HG03342 (cell line): ENCODE measurements around the gene DRC3.
A peak's percentile ranks its signal among the peaks of the same experiment; 100 is the strongest.

Experiments
- ATAC-seq: cut with Tn5 transposase; IDR thresholded peaks from one replicate; pipeline ENCODE4 v1.9.1; 2021; ENCODE audit warnings: mild to moderate bottlenecking, moderate library complexity; ENCODE audit not compliant: unreplicated experiment

Gene DRC3

DNA sequence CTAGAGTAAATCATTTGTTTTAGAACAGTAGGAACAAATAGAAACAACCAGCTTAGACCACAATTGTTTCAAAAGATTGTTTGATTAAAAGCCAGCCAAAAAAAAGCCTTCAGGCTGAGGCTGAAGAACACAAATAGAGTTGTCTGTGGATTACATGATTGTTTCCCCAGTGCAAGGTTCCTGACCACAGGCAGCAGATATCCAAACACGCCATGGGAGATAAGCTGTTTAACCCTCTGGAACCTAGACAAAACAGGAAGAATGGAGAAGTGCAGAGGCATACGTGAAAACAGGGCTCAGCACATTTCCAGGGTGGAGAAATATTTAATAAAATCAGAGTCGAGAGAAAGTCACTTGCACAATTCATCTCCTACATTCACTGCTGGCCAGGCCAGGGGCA, 45.3 kb downstream of the DRC3 start:
- no peak for ATAC-seq

DNA sequence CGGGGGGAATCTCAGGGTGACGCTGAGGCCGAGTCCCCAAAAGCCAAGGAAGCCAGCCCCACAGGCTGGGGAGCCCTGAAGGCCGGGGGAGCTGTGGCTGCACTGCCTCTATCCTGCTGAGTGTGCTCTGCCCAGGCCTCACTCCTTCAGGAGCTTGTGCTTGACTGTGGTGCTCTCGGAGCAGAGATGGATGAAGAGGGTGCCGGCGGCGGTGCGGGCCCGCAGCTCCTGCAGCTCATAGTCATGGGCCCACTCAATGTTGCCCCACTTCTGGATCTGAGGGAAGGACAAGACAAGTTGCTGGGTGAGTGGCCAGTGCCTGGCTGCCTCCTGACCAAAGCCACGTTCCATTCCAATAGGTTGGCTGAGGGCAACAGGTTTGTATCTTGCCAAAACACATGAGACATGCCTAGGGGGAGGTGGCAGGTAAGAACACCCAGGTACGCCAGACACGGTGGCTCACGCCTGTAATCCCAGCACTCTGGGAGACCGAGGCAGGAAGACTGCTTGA, 45.8 kb downstream of the DRC3 start:
- no peak for ATAC-seq

DNA sequence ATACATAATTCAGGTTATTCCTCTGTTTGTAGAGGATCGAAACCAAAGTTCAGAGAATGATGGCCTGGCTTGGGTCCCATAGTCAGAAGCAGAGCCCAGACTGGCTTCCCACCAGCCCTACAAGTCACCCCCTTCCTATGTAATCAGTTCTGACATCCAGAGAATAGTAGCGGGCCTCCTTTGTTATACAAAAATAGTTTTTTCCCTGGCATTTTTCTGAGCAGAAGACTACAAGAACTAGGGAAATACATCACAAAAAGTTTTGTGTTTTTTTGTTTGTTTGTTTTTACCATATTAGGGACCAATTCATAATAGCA, 47.1 kb downstream of the DRC3 start:
- no peak for ATAC-seq

DNA sequence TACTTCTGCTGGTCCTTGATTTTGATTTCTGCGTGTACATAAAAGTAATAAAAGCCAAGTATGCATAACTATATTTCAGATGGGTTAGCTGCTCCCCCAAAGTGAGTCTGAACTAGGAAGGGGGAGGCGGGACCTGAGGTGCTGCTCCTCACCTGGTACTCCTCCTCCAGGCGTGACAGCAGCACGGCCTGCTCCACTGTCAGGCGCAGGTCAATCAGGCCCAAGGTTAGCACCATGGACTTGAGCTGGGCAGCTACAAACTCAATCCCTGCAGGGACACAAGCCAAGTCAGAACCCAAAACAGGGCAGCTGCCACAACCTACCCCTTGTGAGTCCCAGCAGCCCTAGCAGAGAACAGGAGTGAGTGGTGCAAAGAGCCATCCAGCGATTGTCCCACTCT, 48.3 kb downstream of the DRC3 start:
- ATAC-seq = no peak

DNA sequence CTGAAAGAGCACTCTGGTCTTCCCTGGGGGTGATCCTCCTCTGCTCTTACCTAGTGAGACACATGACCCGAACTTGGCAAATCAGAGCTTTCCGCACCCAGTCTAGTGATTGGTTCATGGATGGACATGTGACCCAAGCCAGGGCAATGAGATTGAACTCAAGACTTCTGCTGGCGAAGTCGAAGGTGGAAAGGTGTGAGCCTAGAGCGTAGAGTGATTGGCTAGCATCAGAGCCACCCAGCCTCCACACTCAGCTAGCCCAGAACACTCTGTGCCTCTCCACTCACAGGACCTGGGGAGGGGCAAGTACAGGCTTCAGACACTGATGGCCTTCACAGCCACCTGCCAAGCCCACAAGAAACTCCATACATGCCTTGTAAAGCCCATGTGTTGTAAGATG, 48.7 kb downstream of the DRC3 start:
- no peak for ATAC-seq

DNA sequence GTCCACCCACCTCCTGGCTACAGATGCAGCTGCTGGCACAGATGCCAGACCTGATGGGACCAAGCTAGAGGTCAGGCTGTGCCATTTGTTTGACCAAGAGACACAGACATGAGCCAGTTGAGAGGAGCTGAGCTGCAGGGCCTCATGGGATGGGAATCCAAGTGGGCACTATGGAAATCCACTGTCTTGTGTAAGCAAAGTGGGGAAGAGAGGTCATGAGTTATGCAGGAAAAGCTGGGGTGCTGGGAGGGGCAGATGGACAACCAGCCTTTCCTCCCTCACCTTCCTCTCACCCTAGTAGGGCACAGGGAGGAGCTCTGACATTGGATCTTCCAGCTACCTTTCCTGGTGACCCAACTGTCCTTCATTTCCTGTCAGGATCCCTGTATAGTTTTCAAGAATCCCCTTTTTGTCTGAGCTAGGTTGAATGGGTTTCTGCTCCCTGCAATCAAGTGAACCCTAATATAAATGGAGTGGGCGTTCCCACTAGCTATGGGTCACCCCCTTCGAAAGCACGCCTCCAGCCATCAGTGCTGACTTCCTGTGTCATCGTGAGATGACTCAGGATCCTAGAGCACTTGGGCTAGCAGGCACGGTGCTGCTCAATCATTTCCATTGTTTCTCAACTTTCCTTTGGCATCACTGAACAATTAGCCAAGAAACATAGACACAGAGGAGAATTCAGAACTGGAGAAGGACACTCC, 52.7 kb downstream of the DRC3 start:
- peak; percentile 86 for ATAC-seq

DNA sequence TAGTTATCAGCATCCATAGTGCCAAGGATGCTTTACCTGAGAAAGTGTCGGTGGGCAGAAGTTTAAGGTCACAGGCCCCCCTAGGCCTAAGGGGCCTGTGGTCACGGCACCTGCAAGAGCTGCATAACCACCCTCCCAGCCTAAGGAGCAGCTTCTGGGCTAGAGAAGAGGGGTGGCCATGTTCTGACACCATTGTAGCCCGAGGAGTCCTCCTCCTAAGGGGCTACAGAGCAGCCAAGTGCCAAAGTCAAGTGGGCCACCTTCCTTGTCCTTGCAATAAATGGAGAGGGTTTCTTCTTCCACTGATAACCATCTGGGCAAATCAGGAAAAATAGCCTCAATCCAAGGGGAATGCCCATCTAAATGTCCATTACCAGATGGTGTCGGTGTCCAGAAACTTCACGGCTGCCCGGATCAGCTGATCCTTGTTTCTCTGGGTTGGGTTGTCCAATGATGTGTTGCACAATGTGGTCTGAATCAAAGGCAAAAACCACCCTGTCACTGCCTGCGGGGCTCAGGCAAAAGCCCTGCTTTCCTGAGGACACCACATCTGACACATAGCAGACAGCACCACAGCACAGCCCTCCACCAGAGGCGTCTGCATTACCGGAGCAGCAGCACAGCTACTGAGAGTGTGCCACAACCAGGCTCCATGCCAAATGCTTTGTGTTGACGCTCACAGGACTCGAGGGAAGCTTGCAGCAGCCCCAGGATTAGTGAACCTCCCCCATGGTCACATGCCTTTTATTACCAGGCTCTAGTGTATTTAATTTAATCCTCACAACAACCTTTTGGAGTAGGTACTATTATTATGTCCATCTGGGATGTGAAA, 53.5 kb downstream of the DRC3 start:
- peak; percentile 10 for ATAC-seq

DNA sequence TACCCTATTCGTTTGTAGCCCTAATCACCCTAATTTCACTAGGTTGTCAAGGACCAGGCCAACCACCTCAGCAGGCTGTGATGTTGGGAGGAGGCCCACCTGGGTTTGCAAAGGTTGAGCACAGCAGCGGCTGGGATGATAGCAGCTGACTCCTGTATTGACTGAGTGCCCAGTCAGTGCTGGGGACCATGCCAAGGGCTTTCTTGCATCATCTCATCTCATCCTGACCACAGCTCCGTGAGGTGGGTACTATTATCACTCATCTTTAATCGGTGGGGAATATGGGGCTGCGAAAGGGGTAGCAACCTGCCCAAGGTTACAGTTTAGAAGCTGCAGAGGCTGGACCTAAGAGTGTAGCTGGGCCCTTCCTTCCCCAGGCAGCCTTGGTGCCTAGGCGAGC, 54.6 kb downstream of the DRC3 start:
- ATAC-seq = no peak

DNA sequence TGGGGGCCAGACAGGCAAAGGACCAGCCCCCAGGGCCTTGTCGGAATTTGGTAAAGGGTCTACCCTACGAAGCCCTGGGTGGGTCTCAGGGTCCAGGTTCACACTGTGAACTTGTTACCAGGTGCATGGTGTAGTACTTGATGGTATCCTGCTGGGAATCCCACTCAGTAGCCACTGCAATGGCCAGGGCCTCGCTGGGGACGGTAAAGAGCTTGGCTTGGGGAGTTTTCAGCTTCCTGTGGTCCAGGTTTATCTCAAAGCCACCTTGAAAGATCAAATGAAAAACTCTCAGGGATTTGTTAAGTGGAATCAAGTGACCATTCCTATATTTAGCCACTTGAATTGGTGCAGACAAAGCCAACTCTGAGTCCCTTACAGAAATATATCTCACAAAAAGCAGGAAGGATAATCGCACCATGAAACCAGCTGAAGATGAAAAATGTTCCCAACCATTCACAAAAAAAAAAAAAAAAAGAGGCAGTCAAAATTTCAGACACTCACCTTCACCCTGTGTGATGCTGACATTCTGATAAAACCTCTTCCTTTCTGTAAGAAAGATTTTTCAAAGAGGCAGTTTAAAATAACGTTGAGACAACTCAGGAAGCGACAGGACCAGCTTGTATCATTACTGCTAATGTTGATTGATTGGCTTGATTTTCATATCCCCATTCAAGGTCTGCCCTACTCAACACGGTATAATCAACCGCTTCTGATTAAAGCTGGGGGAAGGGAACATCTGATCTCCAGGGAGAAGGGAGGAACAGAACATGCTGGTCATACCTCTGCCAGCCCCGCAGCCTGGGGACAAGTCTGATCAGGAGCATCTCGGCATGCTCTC, 55.7 kb downstream of the DRC3 start:
- ATAC-seq = no peak

DNA sequence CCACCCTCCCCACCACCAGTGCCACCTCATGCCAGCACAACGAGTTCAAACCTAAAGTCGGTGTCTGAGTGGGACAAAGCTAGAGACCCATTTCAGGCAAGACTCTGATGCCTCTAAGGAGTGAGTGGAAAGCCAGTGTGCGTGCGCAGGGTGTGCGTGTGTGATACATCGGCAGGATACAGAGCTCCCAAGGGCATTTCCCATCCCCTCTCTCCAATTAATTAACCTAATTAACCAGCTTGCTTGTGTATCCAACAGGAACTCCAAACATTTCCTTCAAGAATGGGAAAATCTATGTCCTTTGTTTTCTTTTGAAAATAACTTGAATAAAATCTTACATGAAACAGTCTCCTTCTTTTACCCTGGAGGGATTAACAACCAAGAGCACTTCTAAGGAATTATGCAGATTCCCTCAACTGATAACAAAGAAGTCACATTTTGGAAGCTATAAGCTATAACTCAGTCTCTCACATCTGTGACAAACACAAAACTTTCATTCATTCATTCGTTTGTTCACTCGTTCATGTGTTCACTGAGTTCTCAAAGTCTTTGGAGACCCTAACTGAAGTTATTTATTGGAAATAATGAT, 56.4 kb downstream of the DRC3 start:
- ATAC-seq = no peak

DNA sequence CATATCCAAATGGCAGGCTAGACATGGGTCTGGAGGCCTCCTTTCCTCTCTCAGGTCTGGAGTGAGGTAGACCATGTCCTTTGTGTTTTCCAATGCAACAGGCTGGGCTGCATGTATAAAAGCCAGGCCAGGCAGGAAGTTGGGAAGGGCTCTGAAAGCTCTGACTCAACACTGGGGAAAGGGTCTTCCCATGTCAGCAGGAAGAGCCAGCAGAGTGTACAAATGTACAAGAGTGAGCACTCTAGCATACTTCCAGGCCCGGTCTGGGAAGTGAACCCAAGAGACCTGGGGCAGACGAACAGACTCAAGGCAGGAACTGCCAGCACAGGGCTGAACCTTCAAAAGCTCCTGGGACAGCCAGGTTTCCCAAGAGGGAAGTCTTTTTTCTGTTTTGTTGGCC, 59.3 kb downstream of the DRC3 start:
- ATAC-seq = no peak

DNA sequence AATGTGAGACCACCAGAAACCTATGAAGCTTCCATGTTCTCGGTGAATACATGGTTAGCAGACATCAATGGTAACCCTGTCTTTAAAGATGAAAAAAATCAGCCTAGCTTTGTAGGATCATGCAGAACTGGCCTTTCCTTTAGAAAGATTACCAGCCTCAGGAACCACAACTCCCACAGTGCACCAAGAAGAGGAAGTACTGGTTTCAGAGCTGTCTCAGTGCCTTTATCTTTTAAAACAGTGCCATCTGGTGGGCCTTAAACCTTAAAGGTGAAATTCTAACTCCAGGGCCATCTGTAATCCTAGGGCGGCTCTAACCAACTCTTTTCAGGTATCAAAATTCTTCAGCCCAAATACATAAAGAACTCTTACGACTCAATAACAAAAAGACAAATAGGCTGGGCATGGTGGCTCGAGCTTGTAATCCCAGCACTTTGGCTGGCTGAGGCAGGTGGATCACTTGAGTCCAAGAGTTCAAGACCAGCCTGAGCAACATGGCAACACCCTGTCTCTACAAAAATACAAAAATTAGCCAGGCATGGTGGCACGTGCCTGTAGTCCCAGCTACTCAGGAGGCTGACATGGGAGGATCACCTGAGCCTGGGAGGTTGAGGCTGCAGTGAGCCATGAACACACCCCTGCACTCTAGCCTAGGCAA, 60.9 kb downstream of the DRC3 start:
- no peak for ATAC-seq

DNA sequence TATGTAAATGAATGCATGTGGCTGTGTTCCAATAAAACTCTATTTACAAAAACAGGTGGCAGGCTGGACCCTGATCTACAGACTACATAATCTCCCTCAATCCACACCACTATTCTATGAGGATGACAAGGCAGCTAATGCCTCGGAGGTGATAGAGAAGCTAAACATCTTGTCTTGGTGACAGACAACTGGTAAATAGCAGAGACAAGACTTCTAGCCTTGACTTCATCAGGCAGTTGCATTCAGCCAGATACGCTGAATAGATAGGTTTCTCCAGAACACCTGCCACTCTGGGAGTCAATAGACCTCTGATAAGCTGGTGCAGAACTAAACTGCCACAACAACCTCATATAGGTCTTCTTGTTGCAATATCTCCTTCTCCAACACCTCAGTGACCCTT, 63.0 kb downstream of the DRC3 start:
- no peak for ATAC-seq

DNA sequence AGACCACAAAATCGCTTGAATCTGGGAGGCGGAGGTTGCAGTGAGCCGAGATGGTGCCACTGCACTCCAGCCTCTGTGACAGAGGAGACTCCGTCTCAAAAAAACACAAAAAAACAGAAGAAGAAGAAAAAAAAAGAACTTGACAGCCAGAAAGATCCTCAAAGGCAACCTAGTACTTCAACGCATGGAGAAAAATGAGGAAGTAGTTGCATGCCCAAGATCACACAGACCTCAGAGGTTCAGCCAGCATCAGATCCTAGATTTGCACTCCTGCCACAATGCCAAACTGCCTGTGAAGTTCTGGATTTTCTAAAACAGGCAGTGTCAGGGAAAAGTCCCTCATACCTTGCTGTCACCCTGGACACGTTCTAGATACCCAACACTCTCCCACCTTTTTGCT, 64.8 kb downstream of the DRC3 start:
- ATAC-seq = no peak

DNA sequence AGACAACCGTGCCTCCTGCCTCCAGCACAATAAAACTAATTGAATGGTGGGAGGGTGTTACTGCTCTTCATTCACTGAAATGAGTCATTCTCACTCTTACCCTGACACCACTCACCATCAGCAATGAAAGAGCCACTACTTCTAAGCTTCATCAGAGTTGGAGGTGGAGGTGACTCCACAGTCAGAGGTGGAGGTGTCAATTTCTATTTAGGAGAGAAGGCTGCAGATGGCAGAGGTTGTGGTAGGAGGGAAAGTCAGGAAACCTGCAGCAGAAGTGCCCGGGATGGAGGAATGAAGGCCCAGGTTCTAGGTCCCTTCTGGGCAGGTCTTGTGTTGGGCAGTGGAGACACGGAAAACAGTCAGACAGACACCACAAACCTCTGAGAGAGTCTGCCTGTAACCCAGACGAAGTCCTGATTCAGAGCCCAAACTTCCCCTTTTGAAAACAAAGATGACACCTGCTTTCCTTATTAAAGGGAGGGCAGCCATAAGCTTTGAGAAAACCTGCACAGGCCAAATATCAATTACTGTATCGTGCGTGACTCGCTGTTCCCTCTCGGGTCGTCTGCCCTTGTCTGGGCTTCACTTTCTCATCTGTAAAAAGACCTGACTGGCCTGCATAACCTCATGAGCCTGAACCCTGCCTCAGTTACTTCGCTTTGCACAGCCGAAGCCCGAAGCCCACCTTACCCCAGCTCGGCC, 65.6 kb downstream of the DRC3 start:
- no peak for ATAC-seq

DNA sequence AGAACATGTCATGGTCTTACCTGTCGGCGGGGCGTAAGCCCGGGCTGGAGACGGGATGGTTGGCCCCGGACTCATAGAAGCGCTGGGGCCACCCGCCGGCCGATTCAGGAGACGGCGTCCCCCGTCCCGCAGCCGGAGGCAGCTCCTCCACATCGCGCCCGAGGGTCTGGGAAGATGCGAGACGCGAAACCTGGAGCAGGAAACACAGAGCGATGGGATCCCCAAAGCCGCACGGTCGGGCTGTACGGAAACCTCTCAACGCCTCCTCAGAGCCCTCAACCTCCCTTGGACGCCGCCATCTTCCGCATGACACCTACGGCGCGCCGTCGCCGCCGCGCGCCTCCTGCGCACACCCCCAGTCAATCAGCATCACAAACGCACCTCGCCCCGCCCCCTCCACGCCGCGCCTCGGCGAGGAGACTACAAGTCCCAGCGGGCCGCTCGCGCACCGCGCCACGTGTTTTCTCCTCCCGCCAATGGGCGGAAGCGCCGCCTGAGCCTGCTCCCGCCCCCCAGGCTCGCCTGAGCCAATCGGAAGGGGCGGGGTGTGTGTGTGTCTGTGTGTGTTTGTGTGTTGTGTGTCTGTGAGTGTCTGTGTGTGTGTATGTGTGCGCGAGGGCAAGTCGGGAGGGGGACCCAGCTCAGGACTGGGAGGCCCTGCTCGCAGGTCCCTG, 66.3 kb downstream of the DRC3 start, which contains the start of the genes ATPAF2 and GID4:
Gene ATPAF2 (minus strand): TSS at position 308 of the 674 bp plus-strand sequence. CDS start 155 bp downstream, at position 153.
Gene GID4 (plus strand): TSS at position 548 of the 674 bp plus-strand sequence. CDS start 57 bp downstream, at position 605.
- peak; percentile 88 for ATAC-seq

DNA sequence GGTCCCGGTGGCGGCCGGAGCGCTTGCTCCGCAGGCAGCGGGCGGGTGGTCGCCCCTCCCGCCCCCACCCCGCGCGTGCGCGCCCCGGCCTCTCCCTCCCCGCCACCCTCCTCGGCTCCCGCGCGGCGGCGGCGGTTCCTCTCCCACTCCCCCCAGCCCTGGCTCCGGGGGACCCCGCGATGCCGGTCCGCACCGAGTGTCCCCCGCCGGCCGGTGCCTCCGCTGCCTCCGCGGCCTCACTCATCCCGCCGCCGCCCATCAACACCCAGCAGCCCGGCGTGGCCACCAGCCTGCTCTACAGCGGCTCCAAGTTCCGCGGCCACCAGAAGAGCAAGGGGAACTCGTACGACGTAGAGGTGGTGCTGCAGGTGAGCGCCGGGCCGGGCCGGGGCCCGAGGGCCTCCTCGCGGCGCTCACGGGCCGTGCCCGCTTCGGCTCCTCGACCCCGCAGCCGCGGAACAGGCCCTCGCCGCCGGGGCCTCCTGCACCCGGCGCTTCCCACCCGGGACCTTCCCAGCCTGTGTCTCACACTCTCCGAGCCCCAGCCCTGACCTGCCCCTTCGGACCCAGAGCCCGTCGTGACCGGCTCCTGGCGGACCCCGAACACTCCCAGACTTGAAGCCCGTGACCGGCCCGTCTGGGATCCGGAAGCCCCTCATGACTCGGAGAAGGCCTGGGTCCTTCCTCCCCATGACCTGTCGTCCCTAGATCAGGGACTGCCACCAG, 67.0 kb downstream of the DRC3 start:
- ATAC-seq = peak; percentile 21

DNA sequence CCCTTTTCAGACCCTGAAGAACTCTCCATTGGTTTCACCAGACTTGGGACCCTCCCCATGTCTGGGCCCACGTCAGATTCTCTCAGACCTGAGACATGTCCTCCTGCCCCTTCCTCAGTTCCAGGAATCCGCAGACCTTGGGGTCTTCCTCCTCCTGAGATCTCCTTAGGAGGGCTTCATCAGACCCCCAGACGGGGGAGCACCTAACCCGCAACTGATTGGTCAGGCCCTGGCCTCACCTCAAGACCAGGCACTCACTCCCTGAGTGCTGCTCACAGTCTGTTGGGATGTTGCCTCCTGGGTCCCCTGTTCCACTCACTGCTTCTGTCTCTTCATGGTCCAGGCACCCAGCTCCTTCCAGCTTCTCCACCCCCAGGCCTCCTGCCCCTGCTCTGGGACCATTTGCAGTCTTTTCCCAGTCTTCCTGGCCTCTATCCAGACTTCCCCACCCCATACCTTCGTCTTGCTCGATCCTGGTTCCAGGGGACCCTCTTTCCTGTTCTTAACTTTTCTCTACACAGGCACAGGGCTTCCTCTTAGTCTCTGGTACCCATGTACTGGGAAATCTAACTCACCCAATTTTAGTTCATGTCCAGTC, 67.7 kb downstream of the DRC3 start:
- ATAC-seq = no peak
